Measurements from ENCODE around the gene MIAT. TPM values are rescaled to one million over a fixed set of nuclear protein-coding genes. Genes with fewer than 3 reads are reported as not detected.

Gene MIAT
- total and polyA plus RNA-seq, 2 of the 13 experiments (the other 11 are each of a cell fraction or from before 2014, with no cell fraction given) = 0.04 TPM; not detected in 1

DNA sequence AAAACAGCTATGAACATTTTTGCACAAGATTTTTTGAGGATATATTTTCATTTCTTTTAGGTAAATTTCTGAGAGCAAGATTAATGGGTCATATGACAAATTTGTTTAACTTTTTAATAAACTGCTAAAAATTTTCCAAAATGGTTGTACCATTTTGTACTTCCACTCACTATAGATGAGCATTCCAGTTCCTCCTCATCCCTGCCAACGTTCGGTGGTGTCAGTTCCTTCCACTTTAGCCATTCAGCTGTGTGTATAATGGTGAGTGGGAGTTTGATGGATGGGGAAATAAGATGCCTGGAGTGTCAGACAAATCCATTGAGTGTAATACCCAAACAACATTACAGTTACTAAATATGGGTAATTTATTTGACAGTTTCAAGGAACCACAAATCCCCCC is 49.7 kb downstream of the MIAT start:
- Histone ChIP-seq H3K4me1 (ENCODE audit: insufficient read depth, low read length) (no peaks in the 10 kb centered on the region), H3K9ac (ENCODE audit: insufficient read depth, low read depth, low read length) (no peak overlapping the region), H3K36me3 (replicated peaks in 1 of 2; ENCODE audit: control insufficient read depth in 1 of 2, insufficient read depth in 2 of 2, low read length in 2 of 2) (no peaks in the 10 kb centered on the region), H3K79me2 (ENCODE audit: insufficient read depth, low read length) (no peaks in the 10 kb centered on the region), H3K9me3 (ENCODE audit: low read length) (0 out of 2 replicates have a peak, but pooled peaks cover 3% of the 10 kb centered on the region), H3K4me2 (ENCODE audit: low read depth, low read length) (no peak overlapping the region), H3K27me3 (ENCODE audit: control insufficient read depth in 1 of 2, insufficient read depth in 2 of 2, low read length in 2 of 2) (no peaks in the 10 kb centered on the region), H4K20me1 (ENCODE audit: insufficient read depth, low read length) (no peaks in the 10 kb centered on the region), H2AFZ (ENCODE audit: low read length) (no peak overlapping the region), H3K4me3 (replicated peaks in 1 of 3; ENCODE audit: insufficient read depth in 1 of 3, low read depth in 2 of 3, low read length in 3 of 3) (no peak overlapping the region), H3K27ac (ENCODE audit: extremely low read length, insufficient read depth, low read length) (no peak overlapping the region)
- BruUV-seq (replicated peaks) = no TSS peak
- DNase-seq (ENCODE audit: low spot score) (no peak), FAIRE-seq (no peak), ATAC-seq (no peak)
- ChIA-PET POLR2A (no interaction called here), CTCF (ENCODE audit: low intra/inter-chr PET ratio, low total read pairs) (no interaction called here)
- intact Hi-C loops (cut with micrococcal nuclease; ENCODE audit: unreplicated experiment) = no loop called here
- in situ Hi-C loops (cut with HindIII; ENCODE audit: extremely low pct_ligation_motif_present, low pct_unique_long_range_greater_than_20kb) = no loop called here
- WGBS (ENCODE audit: low lambda C conversion rate) = 67% methylated on average over 2 of the region's 2 CpGs
- TF ChIP-seq, protein P1, sequence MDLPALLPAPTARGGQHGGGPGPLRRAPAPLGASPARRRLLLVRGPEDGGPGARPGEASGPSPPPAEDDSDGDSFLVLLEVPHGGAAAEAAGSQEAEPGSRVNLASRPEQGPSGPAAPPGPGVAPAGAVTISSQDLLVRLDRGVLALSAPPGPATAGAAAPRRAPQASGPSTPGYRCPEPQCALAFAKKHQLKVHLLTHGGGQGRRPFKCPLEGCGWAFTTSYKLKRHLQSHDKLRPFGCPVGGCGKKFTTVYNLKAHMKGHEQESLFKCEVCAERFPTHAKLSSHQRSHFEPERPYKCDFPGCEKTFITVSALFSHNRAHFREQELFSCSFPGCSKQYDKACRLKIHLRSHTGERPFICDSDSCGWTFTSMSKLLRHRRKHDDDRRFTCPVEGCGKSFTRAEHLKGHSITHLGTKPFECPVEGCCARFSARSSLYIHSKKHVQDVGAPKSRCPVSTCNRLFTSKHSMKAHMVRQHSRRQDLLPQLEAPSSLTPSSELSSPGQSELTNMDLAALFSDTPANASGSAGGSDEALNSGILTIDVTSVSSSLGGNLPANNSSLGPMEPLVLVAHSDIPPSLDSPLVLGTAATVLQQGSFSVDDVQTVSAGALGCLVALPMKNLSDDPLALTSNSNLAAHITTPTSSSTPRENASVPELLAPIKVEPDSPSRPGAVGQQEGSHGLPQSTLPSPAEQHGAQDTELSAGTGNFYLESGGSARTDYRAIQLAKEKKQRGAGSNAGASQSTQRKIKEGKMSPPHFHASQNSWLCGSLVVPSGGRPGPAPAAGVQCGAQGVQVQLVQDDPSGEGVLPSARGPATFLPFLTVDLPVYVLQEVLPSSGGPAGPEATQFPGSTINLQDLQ (CRISPR knock-in tag; IDR thresholded peaks at IDR 0.05) = no peak
- TF ChIP-seq ZNF556 (CRISPR knock-in tag; IDR thresholded peaks at IDR 0.05; ENCODE audit: borderline replicate concordance) = no peak
- no peak for TF ChIP-seq SP140L (CRISPR knock-in tag; IDR thresholded peaks at IDR 0.05; ENCODE audit: borderline replicate concordance)
- TF ChIP-seq, protein P2, sequence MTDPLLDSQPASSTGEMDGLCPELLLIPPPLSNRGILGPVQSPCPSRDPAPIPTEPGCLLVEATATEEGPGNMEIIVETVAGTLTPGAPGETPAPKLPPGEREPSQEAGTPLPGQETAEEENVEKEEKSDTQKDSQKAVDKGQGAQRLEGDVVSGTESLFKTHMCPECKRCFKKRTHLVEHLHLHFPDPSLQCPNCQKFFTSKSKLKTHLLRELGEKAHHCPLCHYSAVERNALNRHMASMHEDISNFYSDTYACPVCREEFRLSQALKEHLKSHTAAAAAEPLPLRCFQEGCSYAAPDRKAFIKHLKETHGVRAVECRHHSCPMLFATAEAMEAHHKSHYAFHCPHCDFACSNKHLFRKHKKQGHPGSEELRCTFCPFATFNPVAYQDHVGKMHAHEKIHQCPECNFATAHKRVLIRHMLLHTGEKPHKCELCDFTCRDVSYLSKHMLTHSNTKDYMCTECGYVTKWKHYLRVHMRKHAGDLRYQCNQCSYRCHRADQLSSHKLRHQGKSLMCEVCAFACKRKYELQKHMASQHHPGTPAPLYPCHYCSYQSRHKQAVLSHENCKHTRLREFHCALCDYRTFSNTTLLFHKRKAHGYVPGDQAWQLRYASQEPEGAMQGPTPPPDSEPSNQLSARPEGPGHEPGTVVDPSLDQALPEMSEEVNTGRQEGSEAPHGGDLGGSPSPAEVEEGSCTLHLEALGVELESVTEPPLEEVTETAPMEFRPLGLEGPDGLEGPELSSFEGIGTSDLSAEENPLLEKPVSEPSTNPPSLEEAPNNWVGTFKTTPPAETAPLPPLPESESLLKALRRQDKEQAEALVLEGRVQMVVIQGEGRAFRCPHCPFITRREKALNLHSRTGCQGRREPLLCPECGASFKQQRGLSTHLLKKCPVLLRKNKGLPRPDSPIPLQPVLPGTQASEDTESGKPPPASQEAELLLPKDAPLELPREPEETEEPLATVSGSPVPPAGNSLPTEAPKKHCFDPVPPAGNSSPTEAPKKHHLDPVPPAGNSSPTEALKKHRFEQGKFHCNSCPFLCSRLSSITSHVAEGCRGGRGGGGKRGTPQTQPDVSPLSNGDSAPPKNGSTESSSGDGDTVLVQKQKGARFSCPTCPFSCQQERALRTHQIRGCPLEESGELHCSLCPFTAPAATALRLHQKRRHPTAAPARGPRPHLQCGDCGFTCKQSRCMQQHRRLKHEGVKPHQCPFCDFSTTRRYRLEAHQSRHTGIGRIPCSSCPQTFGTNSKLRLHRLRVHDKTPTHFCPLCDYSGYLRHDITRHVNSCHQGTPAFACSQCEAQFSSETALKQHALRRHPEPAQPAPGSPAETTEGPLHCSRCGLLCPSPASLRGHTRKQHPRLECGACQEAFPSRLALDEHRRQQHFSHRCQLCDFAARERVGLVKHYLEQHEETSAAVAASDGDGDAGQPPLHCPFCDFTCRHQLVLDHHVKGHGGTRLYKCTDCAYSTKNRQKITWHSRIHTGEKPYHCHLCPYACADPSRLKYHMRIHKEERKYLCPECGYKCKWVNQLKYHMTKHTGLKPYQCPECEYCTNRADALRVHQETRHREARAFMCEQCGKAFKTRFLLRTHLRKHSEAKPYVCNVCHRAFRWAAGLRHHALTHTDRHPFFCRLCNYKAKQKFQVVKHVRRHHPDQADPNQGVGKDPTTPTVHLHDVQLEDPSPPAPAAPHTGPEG (CRISPR knock-in tag; IDR thresholded peaks at IDR 0.05) = no peak
- no peak for TF ChIP-seq ZNF615 (CRISPR knock-in tag; IDR thresholded peaks at IDR 0.05; ENCODE audit: borderline replicate concordance)
- TF ChIP-seq TRAFD1 (CRISPR knock-in tag; IDR thresholded peaks at IDR 0.05; ENCODE audit: borderline replicate concordance) = no peak
- TF ChIP-seq TBP (CRISPR knock-in tag; IDR thresholded peaks at IDR 0.05) = no peak
